Body of pancreas (tissue), 4 donors: ENCODE measurements around the gene TRAM2. TPM values are rescaled to one million over a fixed set of nuclear protein-coding genes. Genes with fewer than 3 reads are reported as not detected.

Experiments
- ATAC-seq: fragments of 150-250 bp; one replicate; pipeline ENCODE4 v1.9.1; 2016
- DNase-seq, 4 donors: peaks; one replicate each; pipeline ENCODE4 v3.0.0-alpha.2; 2019
- H3K27ac ChIP-seq, 4 donors: fragments of 200-600 bp; sonication (generic); 1 replicate in 3 of 4; 2 replicates in 1 of 4; pipeline versions ENCODE4 v1.5.1 to v1.6.1; 2016 to 2019; ENCODE audit warnings: mild to moderate bottlenecking in 1 of 4, mixed read lengths in 1 of 4, moderate library complexity in 1 of 4
- H3K27me3 ChIP-seq, 2 donors: fragments of 200-600 bp; sonication (generic); one replicate each; pipeline ENCODE4 v1.6.0; 2016; ENCODE audit warnings: mild to moderate bottlenecking in 1 of 2
- H3K36me3 ChIP-seq, 2 donors: fragments of 200-600 bp; sonication (generic); replicated peaks in 1 of 2; 2 replicates each; pipeline ENCODE4 v1.5.1; 2016; ENCODE audit warnings: low read depth in 2 of 2; ENCODE audit not compliant: insufficient read depth in 1 of 2
- H3K4me1 ChIP-seq: fragments of 200-600 bp; sonication (generic); one replicate; pipeline ENCODE4 v1.6.0; 2016
- H3K4me3 ChIP-seq, 2 donors: fragments of 200-600 bp; sonication (generic); 1 replicate in 1 of 2; 2 replicates in 1 of 2; pipeline ENCODE4 v1.5.1; 2016 to 2019
- H3K9me3 ChIP-seq, 3 donors: fragments of 200-600 bp; sonication (generic); 1 replicate in 2 of 3; 2 replicates in 1 of 3; pipeline ENCODE4 v1.5.1; 2016
- POLR2A ChIP-seq, 3 donors: fragments of 450-650 bp; IDR thresholded peaks; one replicate each; pipeline ENCODE4 v1.6.1; 2016; ENCODE audit warnings: antibody characterized with exemption in 3 of 3, mild to moderate bottlenecking in 2 of 3
- WGBS, 2 donors: methylation state at CpG; one replicate each; pipeline ENCODE4 v1.1.5; 2017; 5-methylcytosine and 5-hydroxymethylcytosine counted together
- intact Hi-C: fragments of 100-400 bp; cut with DNase I; formaldehyde crosslinking; loops from one replicate; pipeline ENCODE4 v1.15.1; 2023
- total RNA-seq, 2 donors: library from RNA; depleted of rRNA; stranded (reverse); fragments of >200 nt; gene quantifications; one replicate each; pipeline ENCODE4 v1.1.0, GENCODE V29; 2016
- TF ChIP-seq, protein P1 (sequence below), 7 experiments: fragments of 450-650 bp in 4 of 7; fragments of 200-600 bp in 3 of 7; sonication (generic) in 3 of 7; IDR thresholded peaks; one replicate each; pipeline ENCODE4 v1.5.1; 2016 to 2019; ENCODE audit warnings: antibody characterized with exemption in 7 of 7

The TRAM2 gene
- total RNA-seq, 2 donors from 2014 or later = 6.7 to 7.9 TPM

DNA sequence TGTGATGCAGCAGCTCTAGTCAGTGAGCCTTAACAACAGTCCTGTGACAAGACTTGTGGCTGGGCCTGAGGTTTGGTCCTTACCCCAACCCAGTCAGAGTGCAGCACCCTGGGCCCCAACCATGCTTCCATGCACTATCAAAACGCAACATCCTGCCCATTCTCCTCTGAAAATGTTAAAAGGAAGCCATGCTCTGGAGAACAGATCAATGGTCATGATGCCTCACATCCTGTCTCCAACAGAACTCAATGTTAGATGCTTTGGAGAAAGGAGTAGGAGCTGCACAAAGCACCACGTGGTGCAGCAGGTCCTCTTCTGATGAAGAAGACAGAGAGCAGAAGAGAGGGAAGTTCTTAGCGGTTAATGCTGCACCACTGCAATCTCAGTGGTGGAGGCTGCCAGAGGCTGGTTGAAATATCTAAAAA, 41.9 kb downstream of the TRAM2 start:
- H3K27ac ChIP-seq = no peak overlapping the region
- H3K4me1 ChIP-seq = no peaks in the 10 kb centered on the region
- peaks cover 0 to 2% of the 10 kb centered on the region in 2 donors for H3K36me3 ChIP-seq
- no peak for TF ChIP-seq POLR2A (IDR thresholded peaks at IDR 0.05)
- TF ChIP-seq, protein P1, sequence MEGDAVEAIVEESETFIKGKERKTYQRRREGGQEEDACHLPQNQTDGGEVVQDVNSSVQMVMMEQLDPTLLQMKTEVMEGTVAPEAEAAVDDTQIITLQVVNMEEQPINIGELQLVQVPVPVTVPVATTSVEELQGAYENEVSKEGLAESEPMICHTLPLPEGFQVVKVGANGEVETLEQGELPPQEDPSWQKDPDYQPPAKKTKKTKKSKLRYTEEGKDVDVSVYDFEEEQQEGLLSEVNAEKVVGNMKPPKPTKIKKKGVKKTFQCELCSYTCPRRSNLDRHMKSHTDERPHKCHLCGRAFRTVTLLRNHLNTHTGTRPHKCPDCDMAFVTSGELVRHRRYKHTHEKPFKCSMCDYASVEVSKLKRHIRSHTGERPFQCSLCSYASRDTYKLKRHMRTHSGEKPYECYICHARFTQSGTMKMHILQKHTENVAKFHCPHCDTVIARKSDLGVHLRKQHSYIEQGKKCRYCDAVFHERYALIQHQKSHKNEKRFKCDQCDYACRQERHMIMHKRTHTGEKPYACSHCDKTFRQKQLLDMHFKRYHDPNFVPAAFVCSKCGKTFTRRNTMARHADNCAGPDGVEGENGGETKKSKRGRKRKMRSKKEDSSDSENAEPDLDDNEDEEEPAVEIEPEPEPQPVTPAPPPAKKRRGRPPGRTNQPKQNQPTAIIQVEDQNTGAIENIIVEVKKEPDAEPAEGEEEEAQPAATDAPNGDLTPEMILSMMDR (IDR thresholded peaks at IDR 0.05) = no peak
- no peak for ATAC-seq
- H3K27me3 ChIP-seq = no peaks in the 10 kb centered on the region
- intact Hi-C loops = no loop called here
- no peak overlapping the region for H3K4me3 ChIP-seq
- H3K9me3 ChIP-seq = no peaks in the 10 kb centered on the region
- WGBS, 2 donors = 73 to 79% methylated on average over 3 of the region's 3 CpGs
- no peak for DNase-seq

DNA sequence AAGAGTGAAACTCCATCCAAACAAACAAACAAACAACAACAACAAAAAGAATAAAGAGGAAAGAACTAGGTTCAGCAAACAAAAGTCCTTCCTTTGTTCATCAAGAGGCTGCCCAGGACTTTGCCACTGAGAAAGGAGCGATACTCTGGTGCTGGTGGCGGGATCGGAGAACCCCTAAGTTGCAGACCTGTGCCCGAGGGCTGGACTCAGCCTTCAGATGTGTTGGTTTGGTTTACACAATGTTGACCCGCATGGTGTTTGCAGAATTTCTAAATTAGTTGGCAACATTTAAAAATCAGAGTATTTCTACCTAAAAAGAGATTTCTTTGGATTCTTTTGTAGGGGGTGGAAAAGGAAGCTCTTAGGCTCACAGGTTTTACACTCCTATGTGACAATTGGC, 42.5 kb downstream of the TRAM2 start:
- intact Hi-C loops = no loop called here
- Histone ChIP-seq H3K9me3 (no peaks in the 10 kb centered on the region), H3K4me1 (no peaks in the 10 kb centered on the region), H3K4me3 (no peak overlapping the region), H3K27ac (no peak overlapping the region), H3K27me3 (no peaks in the 10 kb centered on the region), H3K36me3 (peaks cover 0 to 2% of the 10 kb centered on the region in 2 donors)
- no peak for DNase-seq
- TF ChIP-seq POLR2A (IDR thresholded peaks at IDR 0.05) = no peak
- TF ChIP-seq, protein P1 (IDR thresholded peaks at IDR 0.05) = no peak
- ATAC-seq = no peak
- 96 to 99% methylated on average over 5 of the region's 5 CpGs for WGBS, 2 donors

DNA sequence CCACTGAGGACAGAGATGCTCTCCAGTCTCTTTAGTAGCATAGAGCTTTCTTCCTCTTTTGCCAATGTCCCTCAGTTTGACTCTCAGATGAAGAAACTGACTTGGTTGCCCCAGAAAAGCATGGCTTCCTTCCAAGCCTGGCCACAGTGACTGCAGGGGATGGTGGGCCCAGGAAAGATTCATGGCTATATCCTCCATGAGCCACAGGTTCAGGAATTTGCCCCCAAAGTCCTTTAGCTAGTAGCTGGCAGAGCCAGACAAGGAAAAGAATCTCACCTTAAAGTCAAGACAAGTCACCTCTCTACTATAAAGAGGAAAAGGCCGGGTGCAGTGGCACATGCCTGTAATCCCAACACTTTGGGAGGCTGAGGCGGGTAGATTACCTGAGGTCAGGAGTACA, 43.4 kb downstream of the TRAM2 start:
- no peak for TF ChIP-seq POLR2A (IDR thresholded peaks at IDR 0.05)
- TF ChIP-seq, protein P1 (IDR thresholded peaks at IDR 0.05) = no peak
- Histone ChIP-seq H3K27ac (no peak overlapping the region), H3K27me3 (no peaks in the 10 kb centered on the region), H3K4me1 (no peaks in the 10 kb centered on the region), H3K9me3 (no peaks in the 10 kb centered on the region), H3K4me3 (no peak overlapping the region), H3K36me3 (peaks cover 0 to 2% of the 10 kb centered on the region in 2 donors)
- no peak for ATAC-seq
- WGBS, 2 donors = 80 to 89% methylated on average over 2 of the region's 2 CpGs
- no peak for DNase-seq
- intact Hi-C loops = no loop called here

DNA sequence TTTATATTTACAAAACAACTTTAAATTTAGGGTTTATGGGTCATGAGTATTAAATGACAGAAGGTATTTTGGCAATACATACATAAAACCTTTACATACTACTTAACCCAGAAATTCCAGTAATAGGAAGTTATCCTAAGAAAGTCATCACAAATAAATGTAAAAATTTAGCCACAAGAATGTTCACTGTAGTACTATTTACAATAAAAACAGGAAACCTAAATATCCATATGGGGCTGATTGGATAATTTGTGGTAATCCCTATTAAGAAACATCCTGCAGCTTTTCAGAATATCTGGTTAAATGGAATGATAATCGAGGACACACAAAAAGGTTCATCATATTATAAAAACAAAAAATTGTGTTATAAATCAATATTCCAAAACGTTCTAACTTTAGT, 44.4 kb downstream of the TRAM2 start:
- ATAC-seq = no peak
- TF ChIP-seq, protein P1 (IDR thresholded peaks at IDR 0.05) = no peak
- TF ChIP-seq POLR2A (IDR thresholded peaks at IDR 0.05) = no peak
- no peak overlapping the region for H3K4me3 ChIP-seq
- DNase-seq = no peak
- H3K9me3 ChIP-seq = no peaks in the 10 kb centered on the region
- H3K36me3 ChIP-seq = peaks cover 0 to 2% of the 10 kb centered on the region in 2 donors
- intact Hi-C loops = no loop called here
- no peak overlapping the region for H3K27ac ChIP-seq
- WGBS, 2 donors = 70 to 72% methylated on average over 2 of the region's 2 CpGs
- H3K27me3 ChIP-seq = no peaks in the 10 kb centered on the region
- H3K4me1 ChIP-seq = no peaks in the 10 kb centered on the region

DNA sequence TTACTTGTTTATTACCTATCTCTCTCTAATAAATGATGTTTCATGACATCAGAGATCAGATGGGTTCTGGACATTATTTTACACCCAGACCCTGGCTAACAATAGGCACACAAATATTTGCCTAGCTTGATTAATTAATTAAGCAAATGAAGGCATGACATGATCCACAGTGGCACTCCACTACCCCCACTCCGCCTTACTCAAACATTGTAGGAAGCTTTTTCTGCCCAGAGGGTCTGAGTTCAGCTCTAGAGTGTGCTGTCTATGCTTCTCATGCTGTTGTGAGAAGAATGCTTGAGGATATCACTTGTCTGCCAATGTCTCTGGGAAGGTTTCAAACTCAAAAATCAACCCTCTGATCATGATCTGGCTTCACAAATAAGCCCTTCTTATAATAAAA, 45.0 kb downstream of the TRAM2 start:
- 100% methylated on average over 1 of the region's 1 CpG for WGBS, 2 donors
- intact Hi-C loops = no loop called here
- no peak for TF ChIP-seq POLR2A (IDR thresholded peaks at IDR 0.05)
- TF ChIP-seq, protein P1 (IDR thresholded peaks at IDR 0.05) = no peak
- Histone ChIP-seq H3K36me3 (peaks cover 0 to 2% of the 10 kb centered on the region in 2 donors), H3K4me1 (no peaks in the 10 kb centered on the region), H3K27me3 (no peaks in the 10 kb centered on the region), H3K4me3 (no peak overlapping the region), H3K9me3 (no peaks in the 10 kb centered on the region), H3K27ac (no peak overlapping the region)
- ATAC-seq = no peak
- no peak for DNase-seq
